Skin epidermis (tissue), 12 donors: ENCODE measurements around the gene RAD18.
A peak's percentile ranks its signal among the peaks of the same experiment; 100 is the strongest.

ENCODE experiments used
- H3K27ac ChIP-seq, 21 experiments: fragments of 200-600 bp; sonication (generic) in 11 of 21; one replicate each; pipeline ENCODE4 v1.5.0; 2020; ENCODE audit warnings: mild to moderate bottlenecking in 3 of 21, inconsistent platforms in 2 of 21, moderate library complexity in 2 of 21
- H3K4me3 ChIP-seq, 7 experiments: fragments of 200-600 bp; sonication (generic) in 2 of 7; one replicate each; pipeline ENCODE4 v1.5.0; 2020; ENCODE audit warnings: inconsistent platforms in 2 of 7, mild to moderate bottlenecking in 2 of 7, moderate library complexity in 1 of 7

RAD18 gene

GRCh38 chr3:8968375-8968882 is 5.2 kb upstream of the RAD18 start:
- no peak overlapping the region for H3K4me3 ChIP-seq
- no peak overlapping the region for H3K27ac ChIP-seq

GRCh38 chr3:8967553-8967952 is 4.3 kb upstream of the RAD18 start:
- no peak overlapping the region for H3K4me3 ChIP-seq
- no peak overlapping the region for H3K27ac ChIP-seq

GRCh38 chr3:8966820-8967348 is 3.6 kb upstream of the RAD18 start:
- H3K4me3 ChIP-seq, result no peak overlapping the region
- no peak overlapping the region for H3K27ac ChIP-seq

- Histone ChIP-seq H3K4me3 (no peak overlapping the region), H3K27ac (peak overlapping the region in 1 of 21 experiments; percentile 72)
Measured at GRCh38 chr3:8966150-8966819, 3.0 kb upstream of the RAD18 start.

- Histone ChIP-seq H3K27ac (peak overlapping the region in 7 of 21 experiments; percentile 13 to 90 (median 33)), H3K4me3 (no peak overlapping the region)
Measured at GRCh38 chr3:8964436-8965370, 1.4 kb upstream of the RAD18 start.

GRCh38 chr3:8962226-8962861 is 928 bp downstream of the RAD18 start:
- H3K4me3 ChIP-seq, result peak overlapping the region; percentile 58 to 89 (median 75)
- peak overlapping the region in 8 of 21 experiments; percentile 74 to 90 (median 81) for H3K27ac ChIP-seq

- Histone ChIP-seq H3K27ac (no peak overlapping the region), H3K4me3 (no peak overlapping the region)
Measured at GRCh38 chr3:8959668-8960067, 3.6 kb downstream of the RAD18 start.

GRCh38 chr3:8954938-8955763 is 8.1 kb downstream of the RAD18 start:
- Histone ChIP-seq H3K4me3 (no peak overlapping the region), H3K27ac (peak overlapping the region in 1 of 21 experiments; percentile 13)

GRCh38 chr3:8953313-8953712 is 10.0 kb downstream of the RAD18 start:
- Histone ChIP-seq H3K4me3 (no peak overlapping the region), H3K27ac (no peak overlapping the region)

GRCh38 chr3:8952130-8952529 is 11.1 kb downstream of the RAD18 start:
- no peak overlapping the region for H3K27ac ChIP-seq
- H3K4me3 ChIP-seq, result no peak overlapping the region

- Histone ChIP-seq H3K27ac (no peak overlapping the region), H3K4me3 (no peak overlapping the region)
Measured at GRCh38 chr3:8945890-8946600, 17.2 kb downstream of the RAD18 start.

GRCh38 chr3:8942746-8943488 is 20.4 kb downstream of the RAD18 start:
- Histone ChIP-seq H3K4me3 (no peak overlapping the region), H3K27ac (no peak overlapping the region)

GRCh38 chr3:8942115-8942514 is 21.2 kb downstream of the RAD18 start:
- H3K27ac ChIP-seq, result no peak overlapping the region
- no peak overlapping the region for H3K4me3 ChIP-seq

GRCh38 chr3:8938021-8938420 is 25.3 kb downstream of the RAD18 start:
- H3K4me3 ChIP-seq, result no peak overlapping the region

GRCh38 chr3:8937064-8938020 is 25.9 kb downstream of the RAD18 start:
- H3K27ac ChIP-seq, result peak overlapping the region in 3 of 21 experiments; percentile 33 to 62 (median 44)
- H3K4me3 ChIP-seq, result no peak overlapping the region

More at GRCh38 chr3:8938021-8938420, 25.3 kb downstream of the RAD18 start:
- peak overlapping the region in 2 of 21 experiments; percentile 44 to 62 for H3K27ac ChIP-seq

GRCh38 chr3:8932507-8932906 is 30.8 kb downstream of the RAD18 start:
- Histone ChIP-seq H3K27ac (no peak overlapping the region), H3K4me3 (no peak overlapping the region)

GRCh38 chr3:8931342-8931741 is 31.9 kb downstream of the RAD18 start:
- Histone ChIP-seq H3K27ac (no peak overlapping the region), H3K4me3 (no peak overlapping the region)
